ENCODE data around the gene PELI2.
A peak's percentile ranks its signal among the peaks of the same experiment; 100 is the strongest.
"Not testable (repeated sequence)": the region's sequence is repeated elsewhere in the genome, so short reads cannot be mapped to it uniquely, and the experiment has no call there.

The PELI2 gene

GRCh38 chr14:56144176-56144575 is 26.0 kb downstream of the PELI2 start:
- no peak for DNase-seq

GRCh38 chr14:56145181-56145769 is 27.1 kb downstream of the PELI2 start:
- no peak for DNase-seq

GRCh38 chr14:56145965-56146364 is 27.8 kb downstream of the PELI2 start:
- no peak for DNase-seq

GRCh38 chr14:56147449-56147848 is 29.2 kb downstream of the PELI2 start:
- DNase-seq = no peak

GRCh38 chr14:56147986-56148901 is 30.0 kb downstream of the PELI2 start:
- DNase-seq = no peak

GRCh38 chr14:56149151-56149550 is 30.9 kb downstream of the PELI2 start:
- DNase-seq = no peak

GRCh38 chr14:56149995-56150394 is 31.8 kb downstream of the PELI2 start:
- no peak for DNase-seq

GRCh38 chr14:56150645-56151345 is 32.6 kb downstream of the PELI2 start:
- no peak for DNase-seq

GRCh38 chr14:56152221-56152620 is 34.0 kb downstream of the PELI2 start:
- DNase-seq = no peak

- no peak for DNase-seq
Measured at GRCh38 chr14:56153267-56153666, 35.1 kb downstream of the PELI2 start.

GRCh38 chr14:56154321-56154720 is 36.1 kb downstream of the PELI2 start:
- no peak for DNase-seq

GRCh38 chr14:56156096-56156495 is 37.9 kb downstream of the PELI2 start:
- DNase-seq = no peak

- DNase-seq = no peak
Measured at GRCh38 chr14:56159066-56159465, 40.9 kb downstream of the PELI2 start.

- no peak for DNase-seq
Measured at GRCh38 chr14:56160088-56160487, 41.9 kb downstream of the PELI2 start.

GRCh38 chr14:56161658-56162057 is 43.4 kb downstream of the PELI2 start:
- no peak for DNase-seq

- DNase-seq = peak in 1 of 2 experiments; percentile 12
Measured at GRCh38 chr14:56162476-56162875, 44.3 kb downstream of the PELI2 start.

- DNase-seq = not testable (repeated sequence)
Measured at GRCh38 chr14:56166579-56166978, 48.4 kb downstream of the PELI2 start.

GRCh38 chr14:56168007-56168616 is 49.9 kb downstream of the PELI2 start:
- DNase-seq = no peak

GRCh38 chr14:56170028-56170427 is 51.8 kb downstream of the PELI2 start:
- no peak for DNase-seq

GRCh38 chr14:56170877-56171422 is 52.7 kb downstream of the PELI2 start:
- DNase-seq = no peak

GRCh38 chr14:56172074-56172473 is 53.9 kb downstream of the PELI2 start:
- no peak for DNase-seq

GRCh38 chr14:56172571-56172971 is 54.4 kb downstream of the PELI2 start:
- DNase-seq = no peak

- no peak for DNase-seq
Measured at GRCh38 chr14:56173365-56173922, 55.2 kb downstream of the PELI2 start.

All from NCI-H2081 (cell line).